ENCODE data around the gene DCBLD2. TPM values are rescaled to one million over a fixed set of nuclear protein-coding genes. Genes with fewer than 3 reads are reported as not detected.

DCBLD2 gene
- total and polyA plus RNA-seq, 9 of the 15 experiments (the other 6 are each of a cell fraction or from before 2014, with no cell fraction given), result 2.7 to 14.6 (median 7.4) TPM

GRCh38 chr3:98805571-98805970, 95.9 kb downstream of the DCBLD2 start:
- Histone ChIP-seq H3K4me3 (no peak overlapping the region), H2AFZ (ENCODE audit: low read depth, low read length) (no peak overlapping the region), H3K27ac (ENCODE audit: extremely low read depth, low read depth, low read length) (no peak overlapping the region), H3K9me3 (replicated peaks; ENCODE audit: control insufficient read depth, insufficient read depth, low read depth, low read length) (no peaks in the 10 kb centered on the region), H3K79me2 (ENCODE audit: control insufficient read depth, insufficient read depth, low read length) (no peaks in the 10 kb centered on the region), H4K20me1 (replicated peaks; ENCODE audit: control insufficient read depth, insufficient read depth, low read length) (no peaks in the 10 kb centered on the region), H3K9me1 (ENCODE audit: control insufficient read depth, insufficient read depth, low read length) (no peaks in the 10 kb centered on the region), H3K9ac (ENCODE audit: insufficient read depth in 1 of 2, low read depth in 2 of 2, low read length in 2 of 2) (no peak overlapping the region), H3K4me2 (ENCODE audit: insufficient read depth, low read length) (no peak overlapping the region), H3K36me3 (ENCODE audit: control insufficient read depth, insufficient read depth, low read length) (peaks cover 26% of the 10 kb centered on the region; the same call in 2 of the 3 replicates), H3K27me3 (ENCODE audit: control insufficient read depth in 2 of 2, insufficient read depth in 2 of 2, low read length in 2 of 2) (no peaks in the 10 kb centered on the region), H3K4me1 (replicated peaks in 1 of 2; ENCODE audit: control insufficient read depth in 2 of 2, insufficient read depth in 2 of 2, low read length in 2 of 2) (no peaks in the 10 kb centered on the region)
- ChIA-PET POLR2A (no interaction called here), CTCF (ENCODE audit: low intra/inter-chr PET ratio) (no interaction called here)
- in situ Hi-C loops (cut with MboI) (loop anchor here (25.0 kb wide), 2 partner anchors 357 to 768 kb away; partner anchors contain the start of gene GABRR3), intact Hi-C loops (cut with micrococcal nuclease) (no loop called here)
- no peak for FAIRE-seq
- DNase-seq (ENCODE audit: extremely low read depth in 1 of 4, low spot score in 3 of 4), result no peak
- WGBS (ENCODE audit: insufficient coverage, low coverage, missing lambda C conversion rate), result 98% methylated on average over 5 of the region's 6 CpGs
- ATAC-seq, result no peak
- no TSS peak for BruUV-seq (replicated peaks)
- no peak for TF ChIP-seq GTF3C2 (IDR thresholded peaks at IDR 0.05; ENCODE audit: borderline replicate concordance, extremely low read depth, insufficient read length)
- no peak for TF ChIP-seq POLR2G (IDR thresholded peaks at IDR 0.05; ENCODE audit: low read depth, low read length)
- TF ChIP-seq YBX1 (IDR thresholded peaks at IDR 0.05), result no peak
- TF ChIP-seq FOXK2 (conservative IDR thresholded peaks at IDR 0.05 in 1 of 2, IDR thresholded peaks at IDR 0.05 in 1 of 2; ENCODE audit: low read depth in 2 of 2), result no peak
- no peak for TF ChIP-seq SRF (CRISPR knock-in tag; IDR thresholded peaks at IDR 0.05)
- TF ChIP-seq ZNF407 (IDR thresholded peaks at IDR 0.05; ENCODE audit: low read depth), result no peak
- no peak for TF ChIP-seq HDAC1 (IDR thresholded peaks at IDR 0.05)
- TF ChIP-seq ZNF57 (CRISPR knock-in tag; IDR thresholded peaks at IDR 0.05), result no peak
- no peak for TF ChIP-seq ZNF282 (CRISPR knock-in tag; IDR thresholded peaks at IDR 0.05)
- no peak for TF ChIP-seq RBM15 (IDR thresholded peaks at IDR 0.05; ENCODE audit: insufficient read depth, low read length)
- TF ChIP-seq SMAD1 (IDR thresholded peaks at IDR 0.05; ENCODE audit: low read depth, low read length, partially characterized antibody), result no peak
- TF ChIP-seq HNRNPH1 (optimal IDR thresholded peaks at IDR 0.05; ENCODE audit: low read depth, low read length), result no peak
- no peak for TF ChIP-seq ZZZ3 (IDR thresholded peaks at IDR 0.05)
